Smooth muscle cell (in vitro differentiated cells): ENCODE measurements around the gene IGF2BP1. TPM values are rescaled to one million over a fixed set of nuclear protein-coding genes. Genes with fewer than 3 reads are reported as not detected.

Experiments used
- DNase-seq: peaks from one replicate; lab custom pipeline; 2025; ENCODE audit not compliant: unreplicated experiment; lab: John Stamatoyannopoulos, UW
- H2AFZ ChIP-seq: fragments of 200-600 bp; sonication (generic); 2 replicates; pipeline ENCODE4 v1.6.0; 2016; ENCODE audit warnings: antibody characterized with exemption, low read depth, mild to moderate bottlenecking
- H3F3A ChIP-seq: fragments of 200-600 bp; sonication (generic); 2 replicates; pipeline ENCODE4 v1.6.0; 2017; ENCODE audit warnings: antibody characterized with exemption, low read depth
- H3K27ac ChIP-seq: fragments of 200-600 bp; sonication (generic); 2 replicates; pipeline ENCODE4 v1.5.1; 2016; ENCODE audit warnings: low read depth, mild to moderate bottlenecking
- H3K27me3 ChIP-seq: fragments of 200-600 bp; sonication (generic); 2 replicates; pipeline ENCODE4 v1.6.1; 2016; ENCODE audit warnings: low read depth, mild to moderate bottlenecking
- H3K36me3 ChIP-seq: fragments of 200-600 bp; sonication (generic); 2 replicates; pipeline ENCODE4 v1.5.1; 2016; ENCODE audit warnings: low read depth
- H3K4me1 ChIP-seq: fragments of 200-600 bp; sonication (generic); 2 replicates; pipeline ENCODE4 v1.5.1; 2016; ENCODE audit warnings: low read depth
- H3K4me2 ChIP-seq: fragments of 200-600 bp; sonication (generic); 2 replicates; pipeline ENCODE4 v1.6.0; 2016; ENCODE audit warnings: mild to moderate bottlenecking
- H3K4me3 ChIP-seq: fragments of 200-600 bp; sonication (generic); 2 replicates; pipeline ENCODE4 v1.5.1; 2016; ENCODE audit warnings: mild to moderate bottlenecking
- H3K79me2 ChIP-seq: fragments of 200-600 bp; sonication (generic); 2 replicates; pipeline ENCODE4 v1.6.0; 2016; ENCODE audit warnings: low read depth, mild to moderate bottlenecking
- H3K9ac ChIP-seq: fragments of 200-600 bp; sonication (generic); 2 replicates; pipeline ENCODE4 v1.6.0; 2016; ENCODE audit warnings: low read depth
- H3K9me3 ChIP-seq: fragments of 200-600 bp; sonication (generic); replicated peaks from 2 replicates; pipeline ENCODE4 v1.5.1; 2016; ENCODE audit warnings: low read depth
- H4K20me1 ChIP-seq: fragments of 200-600 bp; sonication (generic); 2 replicates; pipeline ENCODE4 v1.6.0; 2016; ENCODE audit warnings: low read depth
- WGBS: methylation state at CpG from one replicate; pipeline ENCODE4 v1.1.7; 2016; ENCODE audit warnings: low lambda C conversion rate; 5-methylcytosine and 5-hydroxymethylcytosine counted together
- polyA plus RNA-seq: library from polyadenylated mRNA; unstranded; fragments of >200 nt; fragmentation: Nextera tagmentation; extraction: Ambion mirVana; gene quantifications from 2 replicates; pipeline ENCODE4 v1.2.1, GENCODE V29; 2016
- total RNA-seq: library from RNA; depleted of rRNA; stranded (reverse); fragments of >200 nt; gene quantifications from 2 replicates; pipeline ENCODE4 v1.2.3, GENCODE V29; 2014
- TF ChIP-seq, protein P1 (sequence below): fragments of 200-600 bp; sonication (generic); IDR thresholded peaks from 2 replicates; pipeline ENCODE4 v1.5.1; 2017; ENCODE audit warnings: borderline replicate concordance, mild to moderate bottlenecking, antibody characterized with exemption; ENCODE audit not compliant: insufficient read depth, poor library complexity, severe bottlenecking

Gene IGF2BP1
- total and polyA plus RNA-seq, 2 experiments from 2014 or later = 51.4 to 54.6 TPM

DNA sequence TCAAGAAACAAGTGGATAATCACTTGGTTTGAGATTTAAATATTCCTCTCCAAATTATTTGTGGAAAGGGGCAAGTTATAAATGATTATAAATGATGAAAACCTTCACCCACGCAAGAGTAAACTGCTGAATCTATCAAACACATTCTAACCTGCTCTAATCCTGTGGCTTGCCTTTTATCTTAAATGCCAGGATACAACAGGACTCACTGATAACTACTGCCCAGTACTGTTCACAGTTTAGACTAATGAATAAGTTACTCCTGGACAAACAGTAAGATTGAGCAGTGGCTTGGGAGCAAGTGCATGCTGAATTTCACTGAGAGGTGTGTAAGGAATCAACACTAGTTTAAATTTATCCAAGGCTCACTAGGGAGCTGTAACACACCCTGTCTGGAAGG, 31.1 kb downstream of the IGF2BP1 start:
- peak overlapping the region; percentile 3 for H3K27ac ChIP-seq
- TF ChIP-seq, protein P1, sequence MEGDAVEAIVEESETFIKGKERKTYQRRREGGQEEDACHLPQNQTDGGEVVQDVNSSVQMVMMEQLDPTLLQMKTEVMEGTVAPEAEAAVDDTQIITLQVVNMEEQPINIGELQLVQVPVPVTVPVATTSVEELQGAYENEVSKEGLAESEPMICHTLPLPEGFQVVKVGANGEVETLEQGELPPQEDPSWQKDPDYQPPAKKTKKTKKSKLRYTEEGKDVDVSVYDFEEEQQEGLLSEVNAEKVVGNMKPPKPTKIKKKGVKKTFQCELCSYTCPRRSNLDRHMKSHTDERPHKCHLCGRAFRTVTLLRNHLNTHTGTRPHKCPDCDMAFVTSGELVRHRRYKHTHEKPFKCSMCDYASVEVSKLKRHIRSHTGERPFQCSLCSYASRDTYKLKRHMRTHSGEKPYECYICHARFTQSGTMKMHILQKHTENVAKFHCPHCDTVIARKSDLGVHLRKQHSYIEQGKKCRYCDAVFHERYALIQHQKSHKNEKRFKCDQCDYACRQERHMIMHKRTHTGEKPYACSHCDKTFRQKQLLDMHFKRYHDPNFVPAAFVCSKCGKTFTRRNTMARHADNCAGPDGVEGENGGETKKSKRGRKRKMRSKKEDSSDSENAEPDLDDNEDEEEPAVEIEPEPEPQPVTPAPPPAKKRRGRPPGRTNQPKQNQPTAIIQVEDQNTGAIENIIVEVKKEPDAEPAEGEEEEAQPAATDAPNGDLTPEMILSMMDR = no peak
- no peak overlapping the region for H3K9ac ChIP-seq
- H3K36me3 ChIP-seq = peaks cover 4% of the 10 kb centered on the region
- no peak overlapping the region for H3K4me2 ChIP-seq
- no peak overlapping the region for H3K4me3 ChIP-seq
- H3K4me1 ChIP-seq = peaks cover 4% of the 10 kb centered on the region
- no peak for DNase-seq
- peaks cover 80% of the 10 kb centered on the region for H3K79me2 ChIP-seq
- H2AFZ ChIP-seq = no peak overlapping the region
- H3K27me3 ChIP-seq = no peaks in the 10 kb centered on the region
- H3K9me3 ChIP-seq = no peaks in the 10 kb centered on the region
- 92% methylated on average over 1 of the region's 1 CpG for WGBS
- H4K20me1 ChIP-seq = peaks cover 75% of the 10 kb centered on the region
- H3F3A ChIP-seq = peaks cover 51% of the 10 kb centered on the region

DNA sequence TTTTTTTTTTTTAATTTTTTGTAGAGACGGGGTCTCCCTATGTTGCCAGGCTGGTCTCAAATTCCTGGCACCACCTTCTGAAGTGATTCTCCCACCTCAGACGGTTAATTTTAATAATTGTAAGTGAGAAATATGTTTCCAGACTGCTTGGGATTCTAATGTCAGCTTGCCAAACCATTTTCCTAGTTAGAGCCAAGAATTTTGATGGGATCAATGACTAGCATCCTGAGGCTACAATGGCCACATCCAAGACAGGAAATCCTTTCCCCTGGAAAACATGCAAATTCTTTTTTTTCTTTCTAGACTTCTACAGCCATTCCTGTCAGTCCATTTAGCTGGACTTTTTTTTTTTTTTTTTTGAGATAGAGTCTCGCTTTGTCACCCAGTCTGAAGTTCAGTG, 32.6 kb downstream of the IGF2BP1 start:
- WGBS = 95% methylated on average over 3 of the region's 3 CpGs
- TF ChIP-seq, protein P1 = no peak
- H3F3A ChIP-seq = peaks cover 44% of the 10 kb centered on the region
- peaks cover 4% of the 10 kb centered on the region for H3K36me3 ChIP-seq
- no peak overlapping the region for H3K9ac ChIP-seq
- H3K4me1 ChIP-seq = no peaks in the 10 kb centered on the region
- no peak overlapping the region for H2AFZ ChIP-seq
- H3K4me3 ChIP-seq = no peak overlapping the region
- H3K79me2 ChIP-seq = peaks cover 80% of the 10 kb centered on the region
- peaks cover 66% of the 10 kb centered on the region for H4K20me1 ChIP-seq
- no peak for DNase-seq
- H3K27ac ChIP-seq = peak overlapping the region; percentile 31
- H3K27me3 ChIP-seq = no peaks in the 10 kb centered on the region
- no peaks in the 10 kb centered on the region for H3K9me3 ChIP-seq
- H3K4me2 ChIP-seq = no peak overlapping the region

DNA sequence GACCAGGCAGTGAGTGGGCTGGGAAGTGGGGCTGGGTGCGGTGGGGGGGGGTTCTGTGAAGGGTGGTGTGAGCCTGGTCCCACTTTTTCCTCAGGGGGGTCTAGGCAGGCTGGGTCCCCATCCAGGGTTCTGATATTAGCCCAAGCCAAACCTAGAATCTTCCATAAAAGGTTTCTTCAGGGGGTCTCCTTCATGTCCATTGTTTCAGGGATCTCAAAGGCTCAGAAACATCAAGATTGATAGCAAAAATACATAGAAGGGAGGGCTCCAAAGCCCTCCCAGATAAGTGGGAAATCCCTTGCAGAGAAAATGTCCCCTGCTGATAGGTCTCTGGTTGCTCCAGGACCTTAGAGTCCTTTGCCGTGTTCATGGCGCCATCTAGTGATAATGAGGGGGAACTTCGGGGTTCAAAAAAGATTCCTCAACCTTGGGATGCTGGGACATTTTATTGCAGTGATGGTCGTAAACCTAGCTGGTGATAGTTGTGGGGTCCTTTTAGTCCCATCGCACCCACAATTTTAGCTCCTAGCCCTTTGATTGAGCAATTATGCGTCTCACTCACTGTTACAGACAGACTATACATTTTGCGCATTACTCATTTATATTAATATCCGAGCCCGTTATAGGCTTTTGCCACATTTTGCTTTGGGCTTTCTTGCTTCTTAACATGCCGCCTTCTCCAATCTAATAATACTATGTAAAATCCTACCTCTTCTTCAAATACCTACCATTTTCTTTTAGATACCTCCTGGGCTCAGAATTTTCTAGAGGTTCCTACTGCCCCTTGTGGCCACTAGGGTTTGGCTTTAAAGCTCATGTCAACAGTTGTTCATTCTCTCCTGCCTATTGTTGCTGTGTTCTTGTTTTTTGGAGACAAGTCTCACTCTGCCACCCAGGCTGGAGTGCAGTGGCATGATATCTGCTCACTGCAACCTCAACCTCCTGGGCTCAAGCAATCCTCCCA, 35.1 kb downstream of the IGF2BP1 start:
- Histone ChIP-seq H3K27ac (peak overlapping the region; percentile 20), H3K27me3 (no peaks in the 10 kb centered on the region), H3F3A (peaks cover 42% of the 10 kb centered on the region), H3K79me2 (peaks cover 81% of the 10 kb centered on the region), H3K36me3 (peaks cover 4% of the 10 kb centered on the region), H3K9me3 (no peaks in the 10 kb centered on the region), H3K4me3 (no peak overlapping the region), H2AFZ (no peak overlapping the region), H3K4me1 (no peaks in the 10 kb centered on the region), H3K9ac (no peak overlapping the region), H4K20me1 (peaks cover 71% of the 10 kb centered on the region), H3K4me2 (no peak overlapping the region)
- TF ChIP-seq, protein P1 = peak; percentile 79
- WGBS = 51% methylated on average over 11 of the region's 11 CpGs
- no peak for DNase-seq
